Gastroesophageal sphincter (tissue), 4 donors: ENCODE data around the gene RAP1GAP2. TPM values are rescaled to one million over a fixed set of nuclear protein-coding genes. Genes with fewer than 3 reads are reported as not detected.
A peak's percentile ranks its signal among the peaks of the same experiment; 100 is the strongest.

Source experiments
- ATAC-seq: fragments of 150-250 bp; one replicate; pipeline ENCODE4 v1.9.1; 2016; ENCODE audit warnings: mild to moderate bottlenecking, moderate library complexity
- H3K27ac ChIP-seq, 4 donors: fragments of 200-600 bp; sonication (generic) in 3 of 4; 1 replicate in 3 of 4; 2 replicates in 1 of 4; pipeline ENCODE4 v1.5.1; 2016 to 2019
- H3K27me3 ChIP-seq: fragments of 200-600 bp; sonication (generic); one replicate; pipeline ENCODE4 v1.5.1; 2019
- H3K36me3 ChIP-seq, 2 donors: fragments of 200-600 bp; sonication (generic); one replicate each; pipeline ENCODE4 v1.5.1; 2019; ENCODE audit warnings: control low read depth in 1 of 2
- H3K4me1 ChIP-seq, 3 donors: fragments of 200-600 bp; sonication (generic); 1 replicate in 2 of 3; 2 replicates in 1 of 3; pipeline ENCODE4 v1.5.1; 2016 to 2019; ENCODE audit warnings: control low read depth in 2 of 3
- H3K4me3 ChIP-seq, 2 donors: fragments of 200-600 bp; sonication (generic); one replicate each; pipeline ENCODE4 v1.5.1; 2019; ENCODE audit warnings: mild to moderate bottlenecking in 1 of 2, moderate library complexity in 1 of 2
- H3K9me3 ChIP-seq, 3 donors: fragments of 200-600 bp; sonication (generic); one replicate each; pipeline ENCODE4 v1.5.1; 2017 to 2019; ENCODE audit warnings: control low read depth in 2 of 3
- EP300 ChIP-seq: sonication (generic); formaldehyde crosslinking; IDR thresholded peaks from one replicate; pipeline ENCODE4 v1.6.1; 2017; ENCODE audit warnings: antibody characterized with exemption, mild to moderate bottlenecking
- POLR2A ChIP-seq, 2 donors: fragments of 450-650 bp; IDR thresholded peaks; one replicate each; pipeline ENCODE4 v1.6.1; 2017; ENCODE audit warnings: antibody characterized with exemption in 2 of 2, mild to moderate bottlenecking in 2 of 2, moderate library complexity in 1 of 2
- POLR2AphosphoS5 ChIP-seq: sonication (generic); formaldehyde crosslinking; IDR thresholded peaks from one replicate; pipeline ENCODE4 v1.6.1; 2017; ENCODE audit warnings: antibody characterized with exemption
- WGBS, 2 donors: methylation state at CpG; one replicate each; pipeline ENCODE4 v1.1.5; 2018; ENCODE audit warnings: low coverage in 1 of 2; 5-methylcytosine and 5-hydroxymethylcytosine counted together
- total RNA-seq, 4 donors: library from RNA; depleted of rRNA; stranded (reverse); fragments of >200 nt; gene quantifications; one replicate each; pipeline ENCODE4 v1.1.0, GENCODE V29; 2016
- TF ChIP-seq, protein P1 (sequence below), 4 experiments: fragments of 200-600 bp in 2 of 4; fragments of 450-650 bp in 2 of 4; sonication (generic) in 1 of 4; IDR thresholded peaks; one replicate each; pipeline ENCODE4 v1.5.1; 2017 to 2019; ENCODE audit warnings: antibody characterized with exemption in 4 of 4, mild to moderate bottlenecking in 2 of 4, moderate library complexity in 2 of 4

RAP1GAP2 gene
- total RNA-seq, 4 donors from 2014 or later = 8.8 to 19.5 (median 11.3) TPM

DNA sequence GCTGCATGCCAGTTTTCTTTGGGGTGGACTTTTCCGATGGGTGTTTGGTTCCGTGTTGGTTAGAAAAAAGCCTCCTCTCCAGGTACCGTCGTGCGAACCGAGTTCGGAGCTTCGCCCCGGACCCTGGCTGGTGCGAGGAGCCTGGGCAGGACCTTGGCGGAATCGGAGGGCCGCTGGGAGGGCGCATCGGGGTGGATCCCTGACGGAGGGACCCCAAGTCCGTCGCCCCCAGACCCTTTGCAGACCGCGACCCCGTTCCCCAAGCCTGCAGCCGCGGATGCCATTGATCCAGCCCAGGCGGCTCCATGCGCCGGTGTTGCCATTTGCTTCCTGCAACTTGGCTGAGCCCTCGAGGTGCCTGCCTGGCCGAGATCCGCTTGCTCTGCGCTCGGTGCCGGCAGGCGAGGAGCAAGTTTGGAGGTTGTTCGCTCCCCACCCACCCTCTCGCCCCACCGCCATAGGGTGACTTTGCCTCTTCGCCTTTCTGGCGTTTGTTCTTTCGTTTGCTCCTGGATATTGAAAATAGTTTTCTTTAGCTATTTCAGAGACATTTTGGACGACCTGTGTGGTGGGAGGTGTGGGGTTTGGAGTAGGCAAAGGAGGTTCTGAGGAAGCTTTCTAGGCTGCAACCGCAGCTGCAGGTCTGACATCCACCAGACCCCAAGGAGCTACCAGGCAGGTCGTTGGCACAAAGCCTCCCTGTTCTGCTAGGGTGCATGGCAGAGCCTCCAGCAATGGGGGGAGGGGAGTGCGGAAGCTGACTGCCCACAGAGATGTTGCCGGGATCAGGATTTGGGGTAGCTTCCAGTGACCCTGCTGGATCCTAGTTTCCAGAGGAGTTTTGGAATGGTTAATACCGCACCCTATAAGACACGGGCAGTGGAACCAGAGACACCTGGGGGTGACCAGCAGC, 58.2 kb downstream of the RAP1GAP2 start:
- no peak for ATAC-seq
- H3K9me3 ChIP-seq = no peaks in the 10 kb centered on the region
- H3K27ac ChIP-seq = peak overlapping the region in 3 of 4 donors; percentile 85 to 89 (median 87)
- TF ChIP-seq POLR2A (IDR thresholded peaks at IDR 0.05) (no peak), POLR2AphosphoS5 (no peak), EP300 (no peak)
- TF ChIP-seq, protein P1, sequence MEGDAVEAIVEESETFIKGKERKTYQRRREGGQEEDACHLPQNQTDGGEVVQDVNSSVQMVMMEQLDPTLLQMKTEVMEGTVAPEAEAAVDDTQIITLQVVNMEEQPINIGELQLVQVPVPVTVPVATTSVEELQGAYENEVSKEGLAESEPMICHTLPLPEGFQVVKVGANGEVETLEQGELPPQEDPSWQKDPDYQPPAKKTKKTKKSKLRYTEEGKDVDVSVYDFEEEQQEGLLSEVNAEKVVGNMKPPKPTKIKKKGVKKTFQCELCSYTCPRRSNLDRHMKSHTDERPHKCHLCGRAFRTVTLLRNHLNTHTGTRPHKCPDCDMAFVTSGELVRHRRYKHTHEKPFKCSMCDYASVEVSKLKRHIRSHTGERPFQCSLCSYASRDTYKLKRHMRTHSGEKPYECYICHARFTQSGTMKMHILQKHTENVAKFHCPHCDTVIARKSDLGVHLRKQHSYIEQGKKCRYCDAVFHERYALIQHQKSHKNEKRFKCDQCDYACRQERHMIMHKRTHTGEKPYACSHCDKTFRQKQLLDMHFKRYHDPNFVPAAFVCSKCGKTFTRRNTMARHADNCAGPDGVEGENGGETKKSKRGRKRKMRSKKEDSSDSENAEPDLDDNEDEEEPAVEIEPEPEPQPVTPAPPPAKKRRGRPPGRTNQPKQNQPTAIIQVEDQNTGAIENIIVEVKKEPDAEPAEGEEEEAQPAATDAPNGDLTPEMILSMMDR (IDR thresholded peaks at IDR 0.05) = no peak
- 0 to 3% methylated on average over 5 to 8 of the region's 46 CpGs for WGBS, 2 donors
- H3K4me1 ChIP-seq = peaks cover 0 to 28% (median 12%) of the 10 kb centered on the region in 3 donors
- H3K4me3 ChIP-seq = peak overlapping the region; percentile 42 to 70
- H3K36me3 ChIP-seq = no peaks in the 10 kb centered on the region
- peaks cover 29% of the 10 kb centered on the region for H3K27me3 ChIP-seq

- no peaks in the 10 kb centered on the region for H3K36me3 ChIP-seq
Measured at GRCh38 chr17:2855063-2855600, 58.9 kb downstream of the RAP1GAP2 start.

GRCh38 chr17:2856727-2857126, 60.5 kb downstream of the RAP1GAP2 start:
- ATAC-seq = no peak
- no peak for TF ChIP-seq POLR2A (IDR thresholded peaks at IDR 0.05)
- no peak for TF ChIP-seq EP300
- TF ChIP-seq, protein P1 (IDR thresholded peaks at IDR 0.05) = no peak
- no peak for TF ChIP-seq POLR2AphosphoS5
- H3K4me1 ChIP-seq = peaks cover 0 to 27% (median 12%) of the 10 kb centered on the region in 3 donors
- no peak overlapping the region for H3K4me3 ChIP-seq
- H3K36me3 ChIP-seq = no peaks in the 10 kb centered on the region
- no peaks in the 10 kb centered on the region for H3K9me3 ChIP-seq
- 62 to 92% methylated on average over 3 of the region's 5 CpGs for WGBS, 2 donors
- H3K27me3 ChIP-seq = peaks cover 29% of the 10 kb centered on the region
- no peak overlapping the region for H3K27ac ChIP-seq

More at GRCh38 chr17:2855063-2855600, 58.9 kb downstream of the RAP1GAP2 start:
- H3K9me3 ChIP-seq = no peaks in the 10 kb centered on the region
- no peak for TF ChIP-seq POLR2A (IDR thresholded peaks at IDR 0.05)
- TF ChIP-seq, protein P1 (IDR thresholded peaks at IDR 0.05) = no peak
- TF ChIP-seq EP300 = no peak
- no peak for TF ChIP-seq POLR2AphosphoS5
- H3K27me3 ChIP-seq = peaks cover 29% of the 10 kb centered on the region
- no peak overlapping the region for H3K27ac ChIP-seq
- peak overlapping the region in 1 of 2 donors; percentile 70 for H3K4me3 ChIP-seq
- WGBS, 2 donors = 43 to 50% methylated on average over 7 to 8 of the region's 8 CpGs
- peaks cover 0 to 27% (median 12%) of the 10 kb centered on the region in 3 donors for H3K4me1 ChIP-seq
- no peak for ATAC-seq

DNA sequence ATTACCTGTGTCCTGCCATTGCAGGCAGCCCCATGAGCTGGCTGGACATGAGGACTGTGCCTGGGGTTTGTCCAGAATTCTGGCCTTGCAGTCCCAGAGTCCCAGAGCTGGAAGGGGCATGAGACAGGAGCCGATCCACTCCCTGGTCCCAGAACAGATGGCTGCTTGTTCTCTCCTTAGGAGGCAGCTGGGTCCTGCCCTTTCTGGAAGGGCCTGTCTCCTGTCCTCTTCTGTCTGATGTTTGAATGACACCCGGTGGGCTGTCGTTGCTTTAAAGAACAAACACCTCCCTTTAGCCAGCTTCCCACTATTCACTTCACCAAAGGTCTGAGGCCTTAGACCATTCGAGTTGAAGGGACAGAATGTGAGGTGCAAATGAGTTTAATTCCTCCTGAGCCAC, 63.8 kb downstream of the RAP1GAP2 start:
- Histone ChIP-seq H3K36me3 (no peaks in the 10 kb centered on the region), H3K9me3 (no peaks in the 10 kb centered on the region), H3K4me1 (peaks cover 0 to 2% (median 0%) of the 10 kb centered on the region in 3 donors), H3K4me3 (no peak overlapping the region), H3K27me3 (peaks cover 24% of the 10 kb centered on the region), H3K27ac (no peak overlapping the region)
- ATAC-seq = no peak
- TF ChIP-seq POLR2A (IDR thresholded peaks at IDR 0.05) = no peak
- TF ChIP-seq, protein P1 (IDR thresholded peaks at IDR 0.05) = no peak
- no peak for TF ChIP-seq EP300
- TF ChIP-seq POLR2AphosphoS5 = no peak
- 37 to 42% methylated on average over 1 to 3 of the region's 4 CpGs for WGBS, 2 donors
